ENCODE data around the gene ZNF24. TPM values are rescaled to one million over a fixed set of nuclear protein-coding genes. Genes with fewer than 3 reads are reported as not detected.

The ZNF24 gene
- total RNA-seq, 1 experiment from 2014 or later, result 56.3 TPM

GRCh38 chr18:35337286-35337685, 6.9 kb downstream of the ZNF24 start:
- BruUV-seq (replicated peaks), result no TSS peak
- CTCF ChIA-PET, result no interaction called here
- Mint-ChIP-seq H3K27me3 (ENCODE audit: unreplicated experiment) (no peaks in the 10 kb centered on the region), H3K4me3 (ENCODE audit: low read depth, unreplicated experiment) (no peak overlapping the region), H3K27ac (ENCODE audit: unreplicated experiment) (no peak overlapping the region), H3K9me3 (ENCODE audit: low read depth, unreplicated experiment) (peaks cover 3% of the 10 kb centered on the region), H3K36me3 (ENCODE audit: insufficient read depth, unreplicated experiment) (peaks cover 81% of the 10 kb centered on the region), H3K4me1 (ENCODE audit: low read depth, unreplicated experiment) (peaks cover 19% of the 10 kb centered on the region)
- intact Hi-C loops (cut with micrococcal nuclease; ENCODE audit: unreplicated experiment), result no loop called here
- TF ChIP-seq, protein P1, sequence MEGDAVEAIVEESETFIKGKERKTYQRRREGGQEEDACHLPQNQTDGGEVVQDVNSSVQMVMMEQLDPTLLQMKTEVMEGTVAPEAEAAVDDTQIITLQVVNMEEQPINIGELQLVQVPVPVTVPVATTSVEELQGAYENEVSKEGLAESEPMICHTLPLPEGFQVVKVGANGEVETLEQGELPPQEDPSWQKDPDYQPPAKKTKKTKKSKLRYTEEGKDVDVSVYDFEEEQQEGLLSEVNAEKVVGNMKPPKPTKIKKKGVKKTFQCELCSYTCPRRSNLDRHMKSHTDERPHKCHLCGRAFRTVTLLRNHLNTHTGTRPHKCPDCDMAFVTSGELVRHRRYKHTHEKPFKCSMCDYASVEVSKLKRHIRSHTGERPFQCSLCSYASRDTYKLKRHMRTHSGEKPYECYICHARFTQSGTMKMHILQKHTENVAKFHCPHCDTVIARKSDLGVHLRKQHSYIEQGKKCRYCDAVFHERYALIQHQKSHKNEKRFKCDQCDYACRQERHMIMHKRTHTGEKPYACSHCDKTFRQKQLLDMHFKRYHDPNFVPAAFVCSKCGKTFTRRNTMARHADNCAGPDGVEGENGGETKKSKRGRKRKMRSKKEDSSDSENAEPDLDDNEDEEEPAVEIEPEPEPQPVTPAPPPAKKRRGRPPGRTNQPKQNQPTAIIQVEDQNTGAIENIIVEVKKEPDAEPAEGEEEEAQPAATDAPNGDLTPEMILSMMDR (IDR thresholded peaks at IDR 0.05; ENCODE audit: unreplicated experiment), result no peak
- no peak for DNase-seq

DNA sequence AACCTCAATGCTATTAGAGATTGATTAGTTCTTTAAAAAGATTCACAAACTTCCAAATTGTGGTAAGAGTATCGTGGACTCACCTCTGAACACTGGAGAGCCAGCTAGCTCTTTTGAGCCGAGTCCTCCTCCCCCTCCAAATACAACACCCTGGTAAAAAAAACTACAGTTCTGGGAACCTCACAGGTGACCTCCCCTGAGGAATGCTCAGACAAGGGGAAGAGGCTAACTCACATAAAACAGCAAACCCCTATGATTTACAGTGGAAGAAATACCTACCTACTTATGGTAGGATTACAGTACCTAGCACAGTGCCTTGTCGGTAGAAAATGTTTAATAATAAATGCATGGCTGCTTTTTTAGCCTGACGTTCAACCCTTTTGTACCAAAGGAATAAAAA, 8.4 kb downstream of the ZNF24 start:
- Mint-ChIP-seq H3K27me3 (ENCODE audit: unreplicated experiment) (no peaks in the 10 kb centered on the region), H3K27ac (ENCODE audit: unreplicated experiment) (no peak overlapping the region), H3K4me3 (ENCODE audit: low read depth, unreplicated experiment) (no peak overlapping the region), H3K36me3 (ENCODE audit: insufficient read depth, unreplicated experiment) (peaks cover 81% of the 10 kb centered on the region), H3K4me1 (ENCODE audit: low read depth, unreplicated experiment) (peaks cover 19% of the 10 kb centered on the region), H3K9me3 (ENCODE audit: low read depth, unreplicated experiment) (peaks cover 3% of the 10 kb centered on the region)
- no TSS peak for BruUV-seq (replicated peaks)
- TF ChIP-seq, protein P1 (IDR thresholded peaks at IDR 0.05; ENCODE audit: unreplicated experiment), result no peak
- CTCF ChIA-PET, result no interaction called here
- DNase-seq, result no peak
- intact Hi-C loops (cut with micrococcal nuclease; ENCODE audit: unreplicated experiment), result no loop called here

- no peak for DNase-seq
- Mint-ChIP-seq H3K36me3 (ENCODE audit: insufficient read depth, unreplicated experiment) (peaks cover 75% of the 10 kb centered on the region), H3K4me3 (ENCODE audit: low read depth, unreplicated experiment) (no peak overlapping the region), H3K27ac (ENCODE audit: unreplicated experiment) (peak overlapping the region; percentile 45), H3K9me3 (ENCODE audit: low read depth, unreplicated experiment) (peaks cover 3% of the 10 kb centered on the region), H3K4me1 (ENCODE audit: low read depth, unreplicated experiment) (peaks cover 19% of the 10 kb centered on the region), H3K27me3 (ENCODE audit: unreplicated experiment) (no peaks in the 10 kb centered on the region)
- CTCF ChIA-PET, result interaction anchor here (0.6 kb wide), 1 partner anchor 329 kb away, joined by 4 read pairs; no protein-coding TSS in a partner anchor
- TF ChIP-seq, protein P1 (IDR thresholded peaks at IDR 0.05; ENCODE audit: unreplicated experiment), result no peak
- BruUV-seq (replicated peaks), result no TSS peak
- intact Hi-C loops (cut with micrococcal nuclease; ENCODE audit: unreplicated experiment), result no loop called here
Measured at GRCh38 chr18:35334821-35335220, 9.4 kb downstream of the ZNF24 start.

DNA sequence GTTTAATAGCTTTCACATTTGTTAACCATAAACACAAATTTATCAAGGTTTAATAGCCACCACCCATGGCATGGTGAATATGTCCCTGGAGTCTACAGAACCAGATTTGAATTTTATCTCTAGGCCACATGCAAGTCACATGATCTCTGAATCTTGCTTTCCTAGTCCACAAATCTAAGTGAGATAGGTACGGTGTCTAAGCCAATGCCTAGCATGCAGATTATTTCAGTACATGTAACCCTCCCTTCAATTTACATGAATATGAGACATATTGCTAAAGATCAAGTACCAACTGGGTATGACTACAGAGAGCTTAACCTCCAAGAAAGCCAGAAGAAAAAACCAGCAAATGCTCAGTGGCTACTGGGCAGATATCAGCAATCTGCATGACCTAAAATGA, 10.0 kb downstream of the ZNF24 start:
- Mint-ChIP-seq H3K9me3 (ENCODE audit: low read depth, unreplicated experiment) (peaks cover 3% of the 10 kb centered on the region), H3K27me3 (ENCODE audit: unreplicated experiment) (no peaks in the 10 kb centered on the region), H3K4me3 (ENCODE audit: low read depth, unreplicated experiment) (no peak overlapping the region), H3K27ac (ENCODE audit: unreplicated experiment) (no peak overlapping the region), H3K36me3 (ENCODE audit: insufficient read depth, unreplicated experiment) (peaks cover 69% of the 10 kb centered on the region), H3K4me1 (ENCODE audit: low read depth, unreplicated experiment) (peaks cover 13% of the 10 kb centered on the region)
- TF ChIP-seq, protein P1 (IDR thresholded peaks at IDR 0.05; ENCODE audit: unreplicated experiment), result no peak
- intact Hi-C loops (cut with micrococcal nuclease; ENCODE audit: unreplicated experiment), result no loop called here
- no TSS peak for BruUV-seq (replicated peaks)
- CTCF ChIA-PET, result interaction anchor here (0.6 kb wide), 1 partner anchor 328 kb away, joined by 4 read pairs; no protein-coding TSS in a partner anchor
- no peak for DNase-seq
